ENCODE measurements around the gene DCDC1. TPM values are rescaled to one million over a fixed set of nuclear protein-coding genes. Genes with fewer than 3 reads are reported as not detected.
A peak's percentile ranks its signal among the peaks of the same experiment; 100 is the strongest.

Gene DCDC1
- total RNA-seq, 5 donors from 2014 or later (not counting 1 experiment from before 2014, with no cell fraction given), result 0.09 to 1.0 (median 0.22) TPM; not detected in 1

DNA sequence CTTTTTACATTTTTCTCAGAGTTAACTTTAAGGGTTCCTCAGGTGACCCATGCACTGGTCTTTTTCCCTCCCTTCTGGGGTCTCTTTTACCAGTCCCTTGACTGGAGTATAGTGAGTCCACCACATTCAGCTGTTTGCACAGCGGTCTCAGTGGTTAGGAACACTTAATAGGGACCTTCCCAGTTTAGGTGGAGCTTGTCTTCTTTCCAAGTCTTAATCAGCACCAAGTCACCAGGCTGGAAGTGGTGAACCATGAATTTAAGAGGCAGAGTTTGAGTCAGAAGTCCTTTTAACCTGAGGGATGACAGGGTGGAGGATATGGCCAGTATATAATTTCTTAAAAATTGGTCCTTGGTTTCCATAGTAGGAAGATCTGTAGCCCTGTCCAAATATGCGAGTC is 433.7 kb downstream of the DCDC1 start:
- Histone ChIP-seq H3K27ac (ENCODE audit: low read length) (no peak overlapping the region), H3K4me1 (ENCODE audit: control insufficient read depth in 1 of 2, extremely low read depth in 1 of 2, insufficient read depth in 2 of 2, low read length in 2 of 2) (no peaks in the 10 kb centered on the region), H3K27me3 (replicated peaks in 1 of 2; ENCODE audit: control insufficient read depth in 2 of 2, extremely low read depth in 1 of 2, insufficient read depth in 2 of 2, low read length in 1 of 2) (no peaks in the 10 kb centered on the region), H3K9me3 (no peaks in the 10 kb centered on the region), H3K4me3 (ENCODE audit: control insufficient read depth in 1 of 2, extremely low read depth in 1 of 2, low read length in 1 of 2) (no peak overlapping the region), H3K36me3 (ENCODE audit: control insufficient read depth in 2 of 2, extremely low read depth in 1 of 2, insufficient read depth in 1 of 2, low read length in 1 of 2) (no peaks in the 10 kb centered on the region)
- ATAC-seq (replicated peaks in 1 of 4), result no peak
- H3K27me3 Mint-ChIP-seq, result no peaks in the 10 kb centered on the region
- ChIA-PET CTCF (no interaction called here), POLR2A (no interaction called here)
- no peak overlapping the region for H3K4me3 Mint-ChIP-seq
- no peaks in the 10 kb centered on the region for H3K4me1 Mint-ChIP-seq
- peaks cover 0 to 11% (median 10%) of the 10 kb centered on the region in 3 donors for H3K9me3 Mint-ChIP-seq
- no CpG with 5 or more reads among the region's 2 CpGs for WGBS (ENCODE audit: insufficient coverage)
- H3K36me3 Mint-ChIP-seq, result no peaks in the 10 kb centered on the region
- no peak overlapping the region for H3K27ac Mint-ChIP-seq
- DNase-seq, result no peak

DNA sequence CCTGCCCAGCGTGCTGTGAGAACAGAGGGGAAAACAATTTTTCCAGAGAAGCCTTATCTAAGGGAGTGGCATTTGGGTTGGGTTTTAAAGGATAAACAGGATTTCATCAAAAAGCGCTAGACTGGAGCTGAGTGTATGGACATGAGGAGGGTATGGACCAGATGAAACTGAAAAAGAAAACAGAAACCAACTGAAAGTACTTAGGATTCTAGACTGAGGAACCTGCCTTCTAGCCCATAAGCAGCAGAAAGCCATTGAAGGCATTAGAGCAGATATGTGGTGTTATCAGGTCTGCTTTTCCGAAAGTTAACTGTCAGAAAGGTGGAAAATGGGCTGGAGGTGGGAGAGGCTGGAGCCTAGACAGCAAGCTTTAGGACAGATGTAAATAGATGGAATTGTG is 443.4 kb downstream of the DCDC1 start:
- 81% methylated on average over 3 of the region's 3 CpGs for WGBS (ENCODE audit: insufficient coverage)
- no peaks in the 10 kb centered on the region for H3K36me3 Mint-ChIP-seq
- Histone ChIP-seq H3K27me3 (replicated peaks in 1 of 2; ENCODE audit: control insufficient read depth in 2 of 2, extremely low read depth in 1 of 2, insufficient read depth in 2 of 2, low read length in 1 of 2) (no peaks in the 10 kb centered on the region), H3K4me3 (ENCODE audit: control insufficient read depth in 1 of 2, extremely low read depth in 1 of 2, low read length in 1 of 2) (no peak overlapping the region), H3K36me3 (ENCODE audit: control insufficient read depth in 2 of 2, extremely low read depth in 1 of 2, insufficient read depth in 1 of 2, low read length in 1 of 2) (no peaks in the 10 kb centered on the region), H3K4me1 (ENCODE audit: control insufficient read depth in 1 of 2, extremely low read depth in 1 of 2, insufficient read depth in 2 of 2, low read length in 2 of 2) (no peaks in the 10 kb centered on the region), H3K27ac (ENCODE audit: low read length) (no peak overlapping the region), H3K9me3 (no peaks in the 10 kb centered on the region)
- no peaks in the 10 kb centered on the region for H3K9me3 Mint-ChIP-seq
- ATAC-seq (replicated peaks in 1 of 4) (no peak), DNase-seq (no peak)
- peaks cover 0 to 3% of the 10 kb centered on the region in 2 donors for H3K27me3 Mint-ChIP-seq
- ChIA-PET CTCF (interaction anchor here in 1 of 2 donors (1.2 kb wide), 1 partner anchor 12 kb away, joined by 3 read pairs; no protein-coding TSS in a partner anchor), POLR2A (no interaction called here)
- no peak overlapping the region for H3K27ac Mint-ChIP-seq
- no peak overlapping the region for H3K4me3 Mint-ChIP-seq
- no peaks in the 10 kb centered on the region for H3K4me1 Mint-ChIP-seq

DNA sequence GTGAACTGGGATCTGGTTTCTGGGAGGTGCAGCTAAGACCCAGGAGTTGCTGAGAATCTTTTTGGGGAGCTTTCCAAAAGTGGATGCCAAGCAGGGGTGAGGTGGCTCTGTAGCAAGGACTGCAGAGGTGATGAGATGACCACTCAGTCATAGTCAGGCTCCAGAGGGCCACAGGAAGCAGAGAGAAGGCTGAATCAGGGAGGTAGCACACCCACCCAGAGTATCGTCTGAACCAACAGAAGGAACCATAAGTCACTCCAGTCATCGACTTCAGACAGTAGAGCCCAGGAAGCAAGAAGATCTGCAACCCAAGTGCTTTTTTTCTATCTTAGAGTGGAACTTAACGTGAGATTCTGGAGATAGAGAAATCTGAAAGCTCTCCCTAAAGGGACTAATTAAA is 447.7 kb downstream of the DCDC1 start:
- no CpG with 5 or more reads among the region's 3 CpGs for WGBS (ENCODE audit: insufficient coverage)
- no peak for ATAC-seq (replicated peaks in 1 of 4)
- ChIA-PET CTCF (interaction anchor here in 1 of 2 donors (0.6 kb wide), 1 partner anchor 575 kb away, joined by 4 read pairs; no protein-coding TSS in a partner anchor), POLR2A (no interaction called here)
- Histone ChIP-seq H3K4me1 (ENCODE audit: control insufficient read depth in 1 of 2, extremely low read depth in 1 of 2, insufficient read depth in 2 of 2, low read length in 2 of 2) (no peaks in the 10 kb centered on the region), H3K27ac (ENCODE audit: low read length) (no peak overlapping the region), H3K36me3 (ENCODE audit: control insufficient read depth in 2 of 2, extremely low read depth in 1 of 2, insufficient read depth in 1 of 2, low read length in 1 of 2) (no peaks in the 10 kb centered on the region), H3K4me3 (ENCODE audit: control insufficient read depth in 1 of 2, extremely low read depth in 1 of 2, low read length in 1 of 2) (no peak overlapping the region), H3K27me3 (replicated peaks in 1 of 2; ENCODE audit: control insufficient read depth in 2 of 2, extremely low read depth in 1 of 2, insufficient read depth in 2 of 2, low read length in 1 of 2) (no peaks in the 10 kb centered on the region), H3K9me3 (no peaks in the 10 kb centered on the region)
- H3K27me3 Mint-ChIP-seq, result peaks cover 2 to 11% of the 10 kb centered on the region in 2 donors
- no peak overlapping the region for H3K4me3 Mint-ChIP-seq
- no peaks in the 10 kb centered on the region for H3K36me3 Mint-ChIP-seq
- no peaks in the 10 kb centered on the region for H3K9me3 Mint-ChIP-seq
- H3K27ac Mint-ChIP-seq, result no peak overlapping the region
- H3K4me1 Mint-ChIP-seq, result no peaks in the 10 kb centered on the region
- DNase-seq, result no peak

DNA sequence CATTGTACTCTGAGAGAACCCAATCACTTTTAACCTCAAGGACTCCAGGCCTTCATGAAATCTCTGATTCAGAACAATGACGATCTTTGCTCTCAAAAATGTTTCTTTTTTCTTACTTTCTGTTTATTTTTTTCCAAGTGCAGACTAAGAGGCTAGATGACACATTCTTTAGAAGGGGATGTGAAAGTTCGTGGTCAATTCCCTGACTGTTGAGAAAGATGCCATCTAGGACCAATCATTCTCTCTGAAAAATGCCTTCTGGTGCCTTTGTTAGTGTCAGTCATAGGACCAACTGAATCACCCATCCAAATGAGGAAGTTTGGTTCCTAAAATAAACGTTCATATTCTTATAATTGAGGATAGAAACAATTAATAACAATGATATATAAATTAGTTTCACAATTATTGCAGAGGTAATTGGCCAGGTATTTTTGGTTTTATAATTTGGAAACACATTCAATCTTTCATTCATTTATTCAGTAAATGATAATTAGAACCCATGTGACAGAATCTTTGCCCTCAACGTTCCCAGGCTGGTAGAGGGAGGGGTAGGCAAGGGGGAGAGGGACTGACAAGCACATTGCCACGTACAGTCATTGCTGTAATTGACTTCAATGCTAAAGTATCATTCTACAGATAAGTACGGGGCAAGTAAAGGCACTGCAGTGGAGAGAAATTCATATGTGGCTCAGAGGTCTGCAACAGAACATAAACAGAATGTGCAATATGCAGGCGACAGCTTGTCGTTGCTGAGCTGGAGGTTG is 450.0 kb downstream of the DCDC1 start:
- Histone ChIP-seq H3K27ac (ENCODE audit: low read length) (no peak overlapping the region), H3K9me3 (no peaks in the 10 kb centered on the region), H3K4me1 (ENCODE audit: control insufficient read depth in 1 of 2, extremely low read depth in 1 of 2, insufficient read depth in 2 of 2, low read length in 2 of 2) (no peaks in the 10 kb centered on the region), H3K27me3 (replicated peaks in 1 of 2; ENCODE audit: control insufficient read depth in 2 of 2, extremely low read depth in 1 of 2, insufficient read depth in 2 of 2, low read length in 1 of 2) (no peaks in the 10 kb centered on the region), H3K36me3 (ENCODE audit: control insufficient read depth in 2 of 2, extremely low read depth in 1 of 2, insufficient read depth in 1 of 2, low read length in 1 of 2) (no peaks in the 10 kb centered on the region), H3K4me3 (ENCODE audit: control insufficient read depth in 1 of 2, extremely low read depth in 1 of 2, low read length in 1 of 2) (no peak overlapping the region)
- 46% methylated on average over 6 of the region's 8 CpGs for WGBS (ENCODE audit: insufficient coverage)
- Mint-ChIP-seq H3K27me3 (peaks cover 2 to 15% of the 10 kb centered on the region in 2 donors), H3K9me3 (no peaks in the 10 kb centered on the region), H3K36me3 (no peaks in the 10 kb centered on the region), H3K4me3 (no peak overlapping the region), H3K4me1 (no peaks in the 10 kb centered on the region), H3K27ac (no peak overlapping the region)
- ChIA-PET POLR2A (no interaction called here), CTCF (no interaction called here)
- DNase-seq (no peak), ATAC-seq (replicated peaks in 1 of 4) (no peak)

DNA sequence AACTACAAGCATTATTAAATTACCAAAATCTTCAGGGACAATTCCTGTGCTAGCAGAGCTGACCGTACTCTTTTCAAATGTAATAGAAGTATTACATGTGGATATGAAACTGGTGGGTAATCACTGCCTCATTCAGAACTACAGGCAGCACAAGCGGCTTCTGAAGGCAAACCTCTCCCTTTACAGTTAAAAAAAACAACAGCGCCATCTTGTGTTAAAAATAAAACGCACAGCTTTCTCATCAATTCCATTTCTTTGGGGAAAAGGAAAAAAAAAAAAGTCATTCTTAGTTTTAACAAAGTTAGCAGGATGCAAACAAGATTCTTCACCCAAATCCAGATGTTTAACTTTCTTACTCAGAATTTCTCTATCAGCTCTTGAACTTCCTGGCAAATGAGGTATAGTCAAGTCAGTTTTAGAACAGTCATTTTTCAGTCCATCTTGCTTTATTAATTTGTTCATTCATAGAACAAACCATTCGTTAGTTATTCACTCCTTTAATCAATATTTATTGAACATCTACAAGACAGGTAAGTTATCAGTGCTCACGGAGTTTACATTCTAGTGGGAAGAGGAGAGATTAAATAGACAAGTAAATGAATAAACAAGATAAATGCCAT is 451.6 kb downstream of the DCDC1 start:
- Mint-ChIP-seq H3K4me3 (no peak overlapping the region), H3K4me1 (no peaks in the 10 kb centered on the region), H3K36me3 (no peaks in the 10 kb centered on the region), H3K27ac (no peak overlapping the region), H3K27me3 (peaks cover 2 to 15% of the 10 kb centered on the region in 2 donors), H3K9me3 (no peaks in the 10 kb centered on the region)
- Histone ChIP-seq H3K36me3 (ENCODE audit: control insufficient read depth in 2 of 2, extremely low read depth in 1 of 2, insufficient read depth in 1 of 2, low read length in 1 of 2) (no peaks in the 10 kb centered on the region), H3K27ac (ENCODE audit: low read length) (no peak overlapping the region), H3K9me3 (no peaks in the 10 kb centered on the region), H3K4me1 (ENCODE audit: control insufficient read depth in 1 of 2, extremely low read depth in 1 of 2, insufficient read depth in 2 of 2, low read length in 2 of 2) (no peaks in the 10 kb centered on the region), H3K4me3 (ENCODE audit: control insufficient read depth in 1 of 2, extremely low read depth in 1 of 2, low read length in 1 of 2) (no peak overlapping the region), H3K27me3 (replicated peaks in 1 of 2; ENCODE audit: control insufficient read depth in 2 of 2, extremely low read depth in 1 of 2, insufficient read depth in 2 of 2, low read length in 1 of 2) (no peaks in the 10 kb centered on the region)
- ATAC-seq (replicated peaks in 1 of 4), result no peak
- ChIA-PET POLR2A (no interaction called here), CTCF (interaction anchor here in 1 of 2 donors (0.7 kb wide), 1 partner anchor 1882 kb away, joined by 3 read pairs; no protein-coding TSS in a partner anchor)
- DNase-seq, result peak in 1 of 35 experiments; percentile 22
- WGBS (ENCODE audit: insufficient coverage), result no CpG with 5 or more reads among the region's 6 CpGs

DNA sequence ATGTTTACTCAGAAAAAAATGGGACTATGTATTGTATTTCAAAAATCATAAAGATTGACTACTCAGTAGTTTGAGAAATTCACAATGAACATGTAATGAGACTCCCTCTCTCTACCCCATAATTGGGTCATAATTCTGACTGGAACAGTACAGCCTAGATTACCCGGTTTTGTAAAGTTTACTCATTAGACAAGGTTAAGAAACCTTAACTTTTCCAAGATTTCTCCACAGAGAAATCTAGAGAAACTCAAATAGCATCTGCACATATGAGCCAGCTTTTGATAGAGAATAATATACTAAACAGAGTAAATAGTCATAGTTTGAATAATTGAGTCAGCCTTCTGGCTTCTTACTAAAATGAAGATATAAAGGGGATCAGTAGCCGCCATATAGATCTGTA is 452.3 kb downstream of the DCDC1 start:
- WGBS (ENCODE audit: insufficient coverage), result no CpG with 5 or more reads among the region's 2 CpGs
- Histone ChIP-seq H3K27ac (ENCODE audit: low read length) (no peak overlapping the region), H3K4me1 (ENCODE audit: control insufficient read depth in 1 of 2, extremely low read depth in 1 of 2, insufficient read depth in 2 of 2, low read length in 2 of 2) (no peaks in the 10 kb centered on the region), H3K9me3 (no peaks in the 10 kb centered on the region), H3K27me3 (replicated peaks in 1 of 2; ENCODE audit: control insufficient read depth in 2 of 2, extremely low read depth in 1 of 2, insufficient read depth in 2 of 2, low read length in 1 of 2) (no peaks in the 10 kb centered on the region), H3K4me3 (ENCODE audit: control insufficient read depth in 1 of 2, extremely low read depth in 1 of 2, low read length in 1 of 2) (no peak overlapping the region), H3K36me3 (ENCODE audit: control insufficient read depth in 2 of 2, extremely low read depth in 1 of 2, insufficient read depth in 1 of 2, low read length in 1 of 2) (no peaks in the 10 kb centered on the region)
- Mint-ChIP-seq H3K36me3 (no peaks in the 10 kb centered on the region), H3K27ac (no peak overlapping the region), H3K27me3 (peaks cover 2 to 15% of the 10 kb centered on the region in 2 donors), H3K4me1 (no peaks in the 10 kb centered on the region), H3K4me3 (no peak overlapping the region), H3K9me3 (no peaks in the 10 kb centered on the region)
- ChIA-PET POLR2A (no interaction called here), CTCF (no interaction called here)
- DNase-seq, result no peak
- no peak for ATAC-seq (replicated peaks in 1 of 4)
